Lower lobe of right lung (tissue), 2 donors: ENCODE measurements around the gene LRPAP1. TPM values are rescaled to one million over a fixed set of nuclear protein-coding genes. Genes with fewer than 3 reads are reported as not detected.

ENCODE experiments used
- ATAC-seq, 2 donors: fragments of 200-7000 bp; cut with Tn5 transposase; one replicate each; pipeline ENCODE4 v1.9.1; 2020 to 2022; ENCODE audit warnings: mild to moderate bottlenecking in 2 of 2, moderate library complexity in 2 of 2
- DNase-seq: peaks from one replicate; pipeline ENCODE4 v3.0.0-alpha.2; 2020
- H3K27ac ChIP-seq: fragments of 200-600 bp; one replicate; pipeline ENCODE4 v1.8.0; 2022
- H3K27me3 ChIP-seq: fragments of 200-600 bp; one replicate; pipeline ENCODE4 v1.8.0; 2022; ENCODE audit warnings: low read depth
- H3K36me3 ChIP-seq: fragments of 200-600 bp; one replicate; pipeline ENCODE4 v1.8.0; 2022; ENCODE audit warnings: mild to moderate bottlenecking
- H3K4me1 ChIP-seq: fragments of 200-600 bp; one replicate; pipeline ENCODE4 v1.8.0; 2022
- H3K4me3 ChIP-seq: fragments of 200-600 bp; one replicate; pipeline ENCODE4 v1.8.0; 2022; ENCODE audit warnings: mild to moderate bottlenecking
- H3K9me3 ChIP-seq: fragments of 200-600 bp; one replicate; pipeline ENCODE4 v1.8.0; 2022
- CTCF ChIP-seq: fragments of 200-600 bp; IDR thresholded peaks from one replicate; pipeline ENCODE4 v1.8.0; 2022; ENCODE audit warnings: antibody characterized with exemption, mild to moderate bottlenecking
- intact Hi-C: fragments of 100-400 bp; cut with DNase I; formaldehyde crosslinking; loops from one replicate; pipeline ENCODE4 v1.11.0; 2022
- total RNA-seq: library from RNA; stranded (reverse); fragmentation: NEBNext Ultra II Directional; extraction: Animal tissue kit (Norgen Biotek cat#: 25700); gene quantifications from one replicate; pipeline ENCODE4 v1.2.1, GENCODE V29; 2021
- donor health status: DM: no; HTN: yes; CAD: no; lungs with severe emphysema.

The LRPAP1 gene
- total RNA-seq, 1 donor from 2014 or later: 224 TPM

GRCh38 chr4:3491681-3492405, 40.4 kb downstream of the LRPAP1 start:
- no peak for ATAC-seq

DNA sequence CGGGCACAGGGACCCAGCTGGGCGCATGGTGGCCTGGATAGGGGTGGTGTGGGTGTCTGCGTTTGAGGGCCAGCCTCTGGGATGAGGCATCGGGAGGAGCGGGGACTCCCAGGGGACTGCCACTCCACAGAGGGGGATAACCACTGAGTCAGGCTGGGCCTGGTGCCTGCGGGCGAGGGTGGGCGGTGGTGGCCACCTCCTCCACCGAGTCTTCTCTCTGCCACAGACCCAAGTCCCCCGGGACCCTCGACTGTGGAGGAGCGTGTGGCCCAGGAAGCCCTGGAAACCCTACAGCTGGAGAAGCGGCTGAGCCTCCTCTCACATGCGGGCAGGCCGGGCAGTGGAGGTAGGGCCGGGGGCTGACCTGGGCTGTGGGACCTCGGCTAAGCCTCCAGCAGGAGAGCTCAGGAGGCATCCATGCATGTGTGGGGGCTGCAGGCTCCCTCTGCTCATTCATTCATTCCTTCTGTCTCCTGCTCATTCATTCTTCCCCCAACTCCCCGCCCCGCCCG, 42.7 kb downstream of the LRPAP1 start:
- ATAC-seq: no peak
- no peak for DNase-seq
- no peaks in the 10 kb centered on the region for H3K36me3 ChIP-seq
- peaks cover 64% of the 10 kb centered on the region for H3K27me3 ChIP-seq
- H3K4me1 ChIP-seq: peaks cover 11% of the 10 kb centered on the region
- TF ChIP-seq CTCF: no peak
- H3K9me3 ChIP-seq: no peaks in the 10 kb centered on the region
- H3K4me3 ChIP-seq: no peak overlapping the region
- H3K27ac ChIP-seq: no peak overlapping the region
- intact Hi-C loops: no loop called here

More at GRCh38 chr4:3491681-3492405, 40.4 kb downstream of the LRPAP1 start:
- H3K4me1 ChIP-seq: no peaks in the 10 kb centered on the region
- H3K36me3 ChIP-seq: no peaks in the 10 kb centered on the region
- no peak overlapping the region for H3K4me3 ChIP-seq
- H3K27me3 ChIP-seq: peaks cover 56% of the 10 kb centered on the region
- no peak for DNase-seq
- TF ChIP-seq CTCF: no peak
- H3K9me3 ChIP-seq: no peaks in the 10 kb centered on the region
- intact Hi-C loops: no loop called here
- no peak overlapping the region for H3K27ac ChIP-seq

DNA sequence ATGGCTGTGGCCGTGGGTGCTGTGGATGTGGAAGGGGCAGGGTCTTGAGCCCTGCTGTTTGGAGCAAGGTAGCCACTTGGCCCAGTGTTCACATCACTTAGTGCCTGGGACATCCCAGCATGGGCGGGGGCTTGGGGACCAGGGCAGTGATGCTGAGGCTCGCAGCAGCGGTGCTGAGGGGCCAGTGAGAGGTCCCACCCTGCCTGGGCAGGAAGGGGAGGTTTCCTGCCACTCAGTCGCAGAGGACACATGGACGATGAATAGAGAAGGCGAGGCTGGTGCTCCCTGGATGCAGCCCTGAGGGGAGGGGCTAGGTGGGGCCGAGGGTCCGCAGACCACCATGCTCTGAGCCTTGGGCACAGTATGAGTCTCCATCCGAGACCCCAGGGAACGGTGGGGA, 43.4 kb downstream of the LRPAP1 start:
- TF ChIP-seq CTCF: no peak
- no peak overlapping the region for H3K27ac ChIP-seq
- no peaks in the 10 kb centered on the region for H3K36me3 ChIP-seq
- DNase-seq (no peak), ATAC-seq (no peak)
- peaks cover 63% of the 10 kb centered on the region for H3K27me3 ChIP-seq
- peaks cover 15% of the 10 kb centered on the region for H3K4me1 ChIP-seq
- intact Hi-C loops: no loop called here
- H3K9me3 ChIP-seq: no peaks in the 10 kb centered on the region
- no peak overlapping the region for H3K4me3 ChIP-seq

GRCh38 chr4:3487861-3488260, 44.4 kb downstream of the LRPAP1 start:
- Histone ChIP-seq H3K27ac (no peak overlapping the region), H3K4me3 (no peak overlapping the region), H3K27me3 (peaks cover 54% of the 10 kb centered on the region), H3K9me3 (no peaks in the 10 kb centered on the region), H3K36me3 (no peaks in the 10 kb centered on the region), H3K4me1 (peaks cover 15% of the 10 kb centered on the region)
- DNase-seq: no peak
- intact Hi-C loops: no loop called here
- TF ChIP-seq CTCF: no peak
- no peak for ATAC-seq

GRCh38 chr4:3486541-3487540, 45.4 kb downstream of the LRPAP1 start:
- no peak for TF ChIP-seq CTCF
- no peaks in the 10 kb centered on the region for H3K36me3 ChIP-seq
- H3K4me1 ChIP-seq: peaks cover 15% of the 10 kb centered on the region
- DNase-seq (no peak), ATAC-seq (no peak)
- H3K9me3 ChIP-seq: no peaks in the 10 kb centered on the region
- H3K27me3 ChIP-seq: peaks cover 53% of the 10 kb centered on the region
- no peak overlapping the region for H3K4me3 ChIP-seq
- no peak overlapping the region for H3K27ac ChIP-seq
- intact Hi-C loops: no loop called here
